HL-60 (cell line): Measurements from ENCODE around the gene PNMA1.

Experiments
- CTCF ChIP-seq: IDR thresholded peaks from one replicate; pipeline ENCODE4 v1.5.1; 2011; ENCODE audit warnings: low read length, control low read depth, inconsistent platforms; ENCODE audit not compliant: insufficient read depth
- POLR2AphosphoS5 ChIP-seq: IDR thresholded peaks from 2 replicates; pipeline ENCODE4 v1.6.1; 2012; ENCODE audit warnings: low read depth
- REST ChIP-seq: IDR thresholded peaks from 2 replicates; pipeline ENCODE4 v1.6.1; 2012; ENCODE audit warnings: low read depth; ENCODE audit not compliant: insufficient replicate concordance

- TF ChIP-seq CTCF (no peak), POLR2AphosphoS5 (no peak), REST (no peak)
These were observed 6.5 kb upstream of the PNMA1 start for GRCh38 chr14:73720636-73721035.
